Neural cell (in vitro differentiated cells): ENCODE results near the gene CLIC1.

Experiments
- EP300 ChIP-seq: fragments of 450-650 bp; conservative IDR thresholded peaks from 2 replicates; pipeline ENCODE4 v1.6.1; 2014; ENCODE audit warnings: antibody characterized with exemption, mild to moderate bottlenecking, moderate library complexity; ENCODE audit not compliant: poor library complexity, severe bottlenecking
- POLR2AphosphoS5 ChIP-seq: IDR thresholded peaks from 2 replicates; pipeline ENCODE4 v1.6.1; 2012

- TF ChIP-seq POLR2AphosphoS5: no peak
- no peak for TF ChIP-seq EP300
Measured at GRCh38 chr6:31721351-31722020, 14.8 kb downstream of the CLIC1 start, which contains the start of gene LY6G6C.
